ENCODE data around the gene ELP5. TPM values are rescaled to one million over a fixed set of nuclear protein-coding genes. Genes with fewer than 3 reads are reported as not detected.

ELP5 gene
- total and polyA plus RNA-seq, 2 experiments from 2014 or later, result 38.3 to 41.4 TPM

GRCh38 chr17:7237266-7237760, 14.7 kb upstream of the ELP5 start:
- H3K27ac Mint-ChIP-seq, result peak overlapping the region; percentile 45
- H3K27me3 ChIP-seq (ENCODE audit: insufficient read depth), result no peaks in the 10 kb centered on the region
- H3K9me2 ChIP-seq (ENCODE audit: insufficient read depth), result no peaks in the 10 kb centered on the region
- H3K27ac ChIP-seq (ENCODE audit: low read depth), result peak overlapping the region; percentile 88
- no peak overlapping the region for H2AFZ ChIP-seq
- DNase-seq (ENCODE audit: low spot score), result no peak
- peak overlapping the region; percentile 87 for H3K4me3 Mint-ChIP-seq
- H3K4me2 ChIP-seq, result peak overlapping the region; percentile 82
- peaks cover 50% of the 10 kb centered on the region for H3K36me3 Mint-ChIP-seq (ENCODE audit: low read depth)
- peaks cover 25% of the 10 kb centered on the region for H3K4me1 ChIP-seq (ENCODE audit: insufficient read depth)
- H3K79me2 ChIP-seq (replicated peaks; ENCODE audit: insufficient read depth), result peaks cover 62% of the 10 kb centered on the region
- H3K9me3 Mint-ChIP-seq, result peaks cover 3% of the 10 kb centered on the region
- ATAC-seq, result no peak
- H3K27me3 Mint-ChIP-seq (ENCODE audit: insufficient read depth, low read depth, poor library complexity), result peaks cover 27% of the 10 kb centered on the region
- H3K4me3 ChIP-seq, result peak overlapping the region; percentile 99
- peaks cover 21% of the 10 kb centered on the region for H4K20me1 ChIP-seq (replicated peaks; ENCODE audit: insufficient read depth)
- H3F3A ChIP-seq (replicated peaks; ENCODE audit: low read depth), result peaks cover 40% of the 10 kb centered on the region
- H3K4me1 Mint-ChIP-seq, result peaks cover 41% of the 10 kb centered on the region
- TF ChIP-seq EZH2 (IDR thresholded peaks at IDR 0.05; ENCODE audit: low read depth, unreplicated experiment) (no peak), ZNF331 (CRISPR knock-in tag; IDR thresholded peaks at IDR 0.05; ENCODE audit: low read depth) (no peak)
- peaks cover 17% of the 10 kb centered on the region for H3K36me3 ChIP-seq (ENCODE audit: insufficient read depth)

GRCh38 chr17:7237761-7238419, 14.1 kb upstream of the ELP5 start:
- Mint-ChIP-seq H3K36me3 (ENCODE audit: low read depth) (peaks cover 49% of the 10 kb centered on the region), H3K27me3 (ENCODE audit: insufficient read depth, low read depth, poor library complexity) (peaks cover 30% of the 10 kb centered on the region), H3K9me3 (peaks cover 3% of the 10 kb centered on the region), H3K4me3 (peak overlapping the region; percentile 87), H3K4me1 (peaks cover 38% of the 10 kb centered on the region), H3K27ac (peak overlapping the region; percentile 98)
- ATAC-seq (peak; percentile 21), DNase-seq (ENCODE audit: low spot score) (peak; percentile 91)
- Histone ChIP-seq H3K36me3 (ENCODE audit: insufficient read depth) (peaks cover 17% of the 10 kb centered on the region), H4K20me1 (replicated peaks; ENCODE audit: insufficient read depth) (peaks cover 17% of the 10 kb centered on the region), H3F3A (replicated peaks; ENCODE audit: low read depth) (peaks cover 40% of the 10 kb centered on the region), H3K27ac (ENCODE audit: low read depth) (peak overlapping the region; percentile 88), H3K79me2 (replicated peaks; ENCODE audit: insufficient read depth) (peaks cover 56% of the 10 kb centered on the region), H3K9me2 (ENCODE audit: insufficient read depth) (no peaks in the 10 kb centered on the region), H3K27me3 (ENCODE audit: insufficient read depth) (no peaks in the 10 kb centered on the region), H3K4me2 (peak overlapping the region; percentile 82), H3K4me1 (ENCODE audit: insufficient read depth) (peaks cover 20% of the 10 kb centered on the region), H3K4me3 (peak overlapping the region; percentile 99), H2AFZ (no peak overlapping the region)
- peak; percentile 64 for TF ChIP-seq POLR2AphosphoS5 (IDR thresholded peaks at IDR 0.05; ENCODE audit: low read depth)
- TF ChIP-seq ZNF331 (CRISPR knock-in tag; IDR thresholded peaks at IDR 0.05; ENCODE audit: low read depth), result no peak

- peaks cover 17% of the 10 kb centered on the region for H3K36me3 ChIP-seq (ENCODE audit: insufficient read depth)
- H3K4me1 ChIP-seq (ENCODE audit: insufficient read depth), result peaks cover 18% of the 10 kb centered on the region
- H3K79me2 ChIP-seq (replicated peaks; ENCODE audit: insufficient read depth), result peaks cover 49% of the 10 kb centered on the region
- ATAC-seq, result no peak
- H4K20me1 ChIP-seq (replicated peaks; ENCODE audit: insufficient read depth), result peaks cover 17% of the 10 kb centered on the region
- Mint-ChIP-seq H3K4me3 (peak overlapping the region; percentile 87), H3K9me3 (peaks cover 3% of the 10 kb centered on the region), H3K4me1 (peaks cover 38% of the 10 kb centered on the region), H3K27me3 (ENCODE audit: insufficient read depth, low read depth, poor library complexity) (peaks cover 35% of the 10 kb centered on the region), H3K36me3 (ENCODE audit: low read depth) (peaks cover 54% of the 10 kb centered on the region), H3K27ac (peak overlapping the region; percentile 98)
- no peaks in the 10 kb centered on the region for H3K9me2 ChIP-seq (ENCODE audit: insufficient read depth)
- H3K4me3 ChIP-seq, result peak overlapping the region; percentile 99
- H3K27me3 ChIP-seq (ENCODE audit: insufficient read depth), result no peaks in the 10 kb centered on the region
- no peak for TF ChIP-seq ZNF462 (CRISPR knock-in tag; IDR thresholded peaks at IDR 0.05)
- TF ChIP-seq ZNF331 (CRISPR knock-in tag; IDR thresholded peaks at IDR 0.05; ENCODE audit: low read depth), result no peak
- no peak for TF ChIP-seq CTCF (conservative IDR thresholded peaks at IDR 0.05; ENCODE audit: low read depth in 2 of 2)
- no peak for DNase-seq (ENCODE audit: low spot score)
- peak overlapping the region; percentile 92 for H3K4me2 ChIP-seq
- peak overlapping the region; percentile 88; the same call in 1 of the 2 replicates for H3K27ac ChIP-seq (ENCODE audit: low read depth)
- H3F3A ChIP-seq (replicated peaks; ENCODE audit: low read depth), result peaks cover 42% of the 10 kb centered on the region
- H2AFZ ChIP-seq, result no peak overlapping the region
These were observed 13.5 kb upstream of the ELP5 start for GRCh38 chr17:7238420-7239090.

Data from GM23338 (cell line).